H1 (cell line): ENCODE results near the gene SLC25A36. TPM values are rescaled to one million over a fixed set of nuclear protein-coding genes. Genes with fewer than 3 reads are reported as not detected.

ENCODE experiments used
- BACH1 ChIP-seq: IDR thresholded peaks from 2 replicates; pipeline ENCODE4 v1.6.1; 2012; ENCODE audit warnings: low read length, improper control_type of control experiment
- RFX5 ChIP-seq: IDR thresholded peaks from 2 replicates; pipeline ENCODE4 v1.6.1; 2011; ENCODE audit warnings: low read depth, low read length, improper control_type of control experiment, borderline replicate concordance
- polyA plus RNA-seq, 7 experiments: library from polyadenylated mRNA; depleted of rRNA in 3 of 7; stranded (reverse) in 5 of 7; unstranded in 2 of 7; fragments of >200 nt in 5 of 7; fragments of 200-250 nt in 2 of 7; gene quantifications; 1 replicate in 5 of 7; 2 replicates in 1 of 7; 4 replicates in 1 of 7; pipeline versions ENCODE4 v1.2.1 to v1.2.3, GENCODE V29; 2011 to 2013; ENCODE audit warnings: missing spikeins in 2 of 7, mixed read lengths in 2 of 7
- total RNA-seq: library from RNA; stranded (reverse); fragmentation: NEBNext Ultra II Directional; extraction: Animal tissue kit (Norgen Biotek cat#: 25700); gene quantifications from 2 replicates; pipeline ENCODE4 v1.2.1, GENCODE V29; 2021

The SLC25A36 gene
- total and polyA plus RNA-seq, 2 of the 8 experiments (the other 6 are each of a cell fraction or from before 2014, with no cell fraction given) = 42.9 to 71.8 TPM

DNA sequence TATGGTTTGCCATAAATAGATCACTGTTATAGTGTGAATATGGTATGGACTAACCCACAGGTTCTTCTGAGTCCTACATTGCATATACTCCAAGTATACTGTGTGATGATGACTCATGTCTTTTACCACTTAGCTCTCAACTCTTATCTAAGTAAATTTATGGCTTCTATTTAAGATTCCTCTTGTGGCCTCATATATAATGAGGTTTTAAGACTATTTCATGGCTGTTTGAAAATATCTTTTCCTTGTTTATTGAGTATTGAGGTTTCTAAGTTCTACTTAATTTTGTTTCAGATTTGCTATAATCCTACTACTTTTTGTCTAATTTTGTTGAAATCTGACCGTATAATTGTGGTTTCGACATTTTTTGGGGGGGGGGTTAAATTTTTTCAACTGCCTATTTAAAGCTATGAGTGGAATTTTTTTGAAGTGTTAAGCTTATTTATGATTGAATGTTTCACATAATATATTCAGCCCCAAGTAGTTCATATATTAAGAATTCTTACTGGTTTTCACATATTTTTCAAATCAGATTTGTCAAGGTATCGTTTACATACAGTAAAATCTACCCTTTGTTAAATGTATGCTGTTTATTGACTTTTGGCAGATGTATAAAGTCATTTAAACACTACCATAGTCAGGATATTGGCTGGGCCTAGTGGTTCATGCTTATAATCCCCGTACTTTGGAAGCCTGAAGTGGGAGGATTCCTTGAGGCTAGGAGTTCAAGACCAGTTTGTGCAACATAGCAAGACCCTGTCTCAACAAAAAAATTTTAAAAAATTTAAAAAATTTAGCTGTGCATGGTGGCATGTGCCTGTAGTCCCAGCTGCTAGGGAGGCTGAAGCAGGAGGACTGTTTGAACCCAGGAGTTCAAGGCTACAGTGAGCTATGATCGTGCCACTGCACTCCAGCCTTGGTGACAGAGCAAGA lies 11.7 kb downstream of the SLC25A36 start (continued):
- no peak for TF ChIP-seq RFX5
- no peak for TF ChIP-seq BACH1
